ENCODE results near the gene HDAC9. TPM values are rescaled to one million over a fixed set of nuclear protein-coding genes. Genes with fewer than 3 reads are reported as not detected.

The HDAC9 gene
- total RNA-seq, 1 donor from 2014 or later: 32.4 TPM

GRCh38 chr7:19016140-19016539 is 520.6 kb downstream of the HDAC9 start:
- H3K4me1 ChIP-seq: no peaks in the 10 kb centered on the region
- TF ChIP-seq POLR2A (IDR thresholded peaks at IDR 0.05): no peak
- no peak for TF ChIP-seq POLR2AphosphoS5 (IDR thresholded peaks at IDR 0.05; ENCODE audit: insufficient read depth in 1 of 2, low read depth in 1 of 2)
- no peak for TF ChIP-seq CTCF (IDR thresholded peaks at IDR 0.05)
- no peak overlapping the region for H3K4me3 ChIP-seq
- H3K36me3 ChIP-seq: no peaks in the 10 kb centered on the region
- H3K27ac ChIP-seq: no peak overlapping the region
- H3K9me3 ChIP-seq: peaks cover 3% of the 10 kb centered on the region
- DNase-seq (ENCODE audit: extremely low spot score in 2 of 2): no peak
- no peaks in the 10 kb centered on the region for H3K27me3 ChIP-seq
- intact Hi-C loops (cut with DNase I): no loop called here

- H3K27ac ChIP-seq: no peak overlapping the region
- intact Hi-C loops (cut with DNase I): no loop called here
- H3K9me3 ChIP-seq: peaks cover 3% of the 10 kb centered on the region
- H3K36me3 ChIP-seq: no peaks in the 10 kb centered on the region
- TF ChIP-seq POLR2A (IDR thresholded peaks at IDR 0.05) (no peak), POLR2AphosphoS5 (IDR thresholded peaks at IDR 0.05; ENCODE audit: insufficient read depth in 1 of 2, low read depth in 1 of 2) (no peak), CTCF (IDR thresholded peaks at IDR 0.05) (no peak)
- DNase-seq (ENCODE audit: extremely low spot score in 2 of 2): no peak
- no peaks in the 10 kb centered on the region for H3K4me1 ChIP-seq
- no peaks in the 10 kb centered on the region for H3K27me3 ChIP-seq
- H3K4me3 ChIP-seq: no peak overlapping the region
Measured at GRCh38 chr7:19017374-19017773, 521.8 kb downstream of the HDAC9 start.

GRCh38 chr7:19020062-19020461 is 524.5 kb downstream of the HDAC9 start:
- H3K27me3 ChIP-seq: no peaks in the 10 kb centered on the region
- no peak for DNase-seq (ENCODE audit: extremely low spot score in 2 of 2)
- TF ChIP-seq CTCF (IDR thresholded peaks at IDR 0.05) (no peak), POLR2AphosphoS5 (IDR thresholded peaks at IDR 0.05; ENCODE audit: insufficient read depth in 1 of 2, low read depth in 1 of 2) (no peak), POLR2A (IDR thresholded peaks at IDR 0.05) (no peak)
- H3K4me3 ChIP-seq: no peak overlapping the region
- no peaks in the 10 kb centered on the region for H3K36me3 ChIP-seq
- intact Hi-C loops (cut with DNase I): no loop called here
- H3K27ac ChIP-seq: no peak overlapping the region
- peaks cover 3% of the 10 kb centered on the region for H3K9me3 ChIP-seq
- H3K4me1 ChIP-seq: no peaks in the 10 kb centered on the region

GRCh38 chr7:19020711-19021110 is 525.2 kb downstream of the HDAC9 start:
- intact Hi-C loops (cut with DNase I): no loop called here
- no peaks in the 10 kb centered on the region for H3K27me3 ChIP-seq
- H3K27ac ChIP-seq: no peak overlapping the region
- no peak overlapping the region for H3K4me3 ChIP-seq
- no peaks in the 10 kb centered on the region for H3K36me3 ChIP-seq
- no peak for DNase-seq (ENCODE audit: extremely low spot score in 2 of 2)
- TF ChIP-seq POLR2A (IDR thresholded peaks at IDR 0.05): no peak
- no peak for TF ChIP-seq CTCF (IDR thresholded peaks at IDR 0.05)
- TF ChIP-seq POLR2AphosphoS5 (IDR thresholded peaks at IDR 0.05; ENCODE audit: insufficient read depth in 1 of 2, low read depth in 1 of 2): no peak
- no peaks in the 10 kb centered on the region for H3K4me1 ChIP-seq
- H3K9me3 ChIP-seq: peaks cover 3% of the 10 kb centered on the region

GRCh38 chr7:19023477-19023876 is 527.9 kb downstream of the HDAC9 start:
- no peaks in the 10 kb centered on the region for H3K9me3 ChIP-seq
- no peaks in the 10 kb centered on the region for H3K4me1 ChIP-seq
- no peak for TF ChIP-seq CTCF (IDR thresholded peaks at IDR 0.05)
- no peak for TF ChIP-seq POLR2AphosphoS5 (IDR thresholded peaks at IDR 0.05; ENCODE audit: insufficient read depth in 1 of 2, low read depth in 1 of 2)
- TF ChIP-seq POLR2A (IDR thresholded peaks at IDR 0.05): no peak
- H3K4me3 ChIP-seq: no peak overlapping the region
- H3K27me3 ChIP-seq: no peaks in the 10 kb centered on the region
- intact Hi-C loops (cut with DNase I): no loop called here
- DNase-seq (ENCODE audit: extremely low spot score in 2 of 2): no peak
- H3K27ac ChIP-seq: no peak overlapping the region
- no peaks in the 10 kb centered on the region for H3K36me3 ChIP-seq

All from vagina (tissue), 2 donors.